Measurements from ENCODE around the gene CFAP299. TPM values are rescaled to one million over a fixed set of nuclear protein-coding genes. Genes with fewer than 3 reads are reported as not detected.

The CFAP299 gene
- total and polyA plus RNA-seq, 2 of the 13 experiments (the other 11 are each of a cell fraction or from before 2014, with no cell fraction given), result not detected

DNA sequence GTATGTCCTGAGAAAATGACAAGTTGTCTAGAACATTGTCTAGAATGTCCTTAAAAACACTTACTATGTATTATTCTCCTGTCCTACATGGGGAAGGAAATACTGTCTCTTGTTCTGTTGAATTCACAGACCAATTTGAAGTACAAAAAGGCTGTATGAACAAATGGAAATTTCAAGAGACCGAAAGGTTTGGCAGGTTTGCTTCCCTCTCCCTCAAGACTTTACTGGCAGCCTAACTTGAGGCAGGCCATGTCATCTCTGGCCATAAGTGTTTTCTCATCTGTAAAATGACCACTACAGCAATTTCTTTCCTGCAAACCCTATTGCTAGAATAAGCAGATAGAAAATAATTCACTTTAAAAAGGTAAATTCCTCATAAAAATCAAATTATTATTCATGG lies 503.8 kb downstream of the CFAP299 start:
- FAIRE-seq, result no peak
- Histone ChIP-seq H3K27me3 (ENCODE audit: control insufficient read depth in 1 of 2, insufficient read depth in 2 of 2, low read length in 2 of 2) (no peaks in the 10 kb centered on the region), H3K27ac (ENCODE audit: extremely low read length, insufficient read depth, low read length) (no peak overlapping the region), H3K9me3 (ENCODE audit: low read length) (no peaks in the 10 kb centered on the region), H4K20me1 (ENCODE audit: insufficient read depth, low read length) (no peaks in the 10 kb centered on the region), H3K4me2 (ENCODE audit: low read depth, low read length) (no peak overlapping the region), H2AFZ (ENCODE audit: low read length) (no peak overlapping the region), H3K9ac (ENCODE audit: insufficient read depth, low read depth, low read length) (no peak overlapping the region), H3K79me2 (ENCODE audit: insufficient read depth, low read length) (no peaks in the 10 kb centered on the region), H3K4me3 (replicated peaks in 1 of 3; ENCODE audit: insufficient read depth in 1 of 3, low read depth in 2 of 3, low read length in 3 of 3) (no peak overlapping the region), H3K4me1 (ENCODE audit: insufficient read depth, low read length) (no peaks in the 10 kb centered on the region), H3K36me3 (replicated peaks in 1 of 2; ENCODE audit: control insufficient read depth in 1 of 2, insufficient read depth in 2 of 2, low read length in 2 of 2) (no peaks in the 10 kb centered on the region)
- BruUV-seq (replicated peaks), result no TSS peak
- ATAC-seq, result no peak
- intact Hi-C loops (cut with micrococcal nuclease; ENCODE audit: unreplicated experiment), result no loop called here
- ChIA-PET CTCF (ENCODE audit: low intra/inter-chr PET ratio, low total read pairs) (no interaction called here), POLR2A (no interaction called here)
- 10% methylated on average over 1 of the region's 1 CpG for WGBS (ENCODE audit: low lambda C conversion rate)
- TF ChIP-seq ZNF883 (CRISPR knock-in tag; IDR thresholded peaks at IDR 0.05; ENCODE audit: not compliant biosample characterization) (no peak), ZNF605 (CRISPR knock-in tag; IDR thresholded peaks at IDR 0.05) (no peak), RBFOX2 (IDR thresholded peaks at IDR 0.05; ENCODE audit: low read depth, low read length) (no peak), HHEX (CRISPR knock-in tag; IDR thresholded peaks at IDR 0.05) (no peak), ZNF432 (CRISPR knock-in tag; IDR thresholded peaks at IDR 0.05; ENCODE audit: borderline replicate concordance) (no peak), MAFG (CRISPR knock-in tag; IDR thresholded peaks at IDR 0.05) (no peak), CREM (IDR thresholded peaks at IDR 0.05) (no peak), CREM (CRISPR knock-in tag; IDR thresholded peaks at IDR 0.05) (no peak), MLLT10 (CRISPR knock-in tag; IDR thresholded peaks at IDR 0.05) (no peak), ZNF33A (CRISPR knock-in tag; IDR thresholded peaks at IDR 0.05; ENCODE audit: borderline replicate concordance) (no peak), KDM5A (IDR thresholded peaks at IDR 0.05; ENCODE audit: borderline replicate concordance, low read length) (no peak), ZNF17 (CRISPR knock-in tag; IDR thresholded peaks at IDR 0.05) (no peak), ZNF317 (CRISPR knock-in tag; IDR thresholded peaks at IDR 0.05) (no peak), ZNF720 (CRISPR knock-in tag; IDR thresholded peaks at IDR 0.05) (no peak), KDM6A (CRISPR knock-in tag; IDR thresholded peaks at IDR 0.05; ENCODE audit: low read depth) (no peak), ZFYVE20 (CRISPR knock-in tag; IDR thresholded peaks at IDR 0.05; ENCODE audit: borderline replicate concordance, low read depth) (no peak)
- TF ChIP-seq, protein P1, sequence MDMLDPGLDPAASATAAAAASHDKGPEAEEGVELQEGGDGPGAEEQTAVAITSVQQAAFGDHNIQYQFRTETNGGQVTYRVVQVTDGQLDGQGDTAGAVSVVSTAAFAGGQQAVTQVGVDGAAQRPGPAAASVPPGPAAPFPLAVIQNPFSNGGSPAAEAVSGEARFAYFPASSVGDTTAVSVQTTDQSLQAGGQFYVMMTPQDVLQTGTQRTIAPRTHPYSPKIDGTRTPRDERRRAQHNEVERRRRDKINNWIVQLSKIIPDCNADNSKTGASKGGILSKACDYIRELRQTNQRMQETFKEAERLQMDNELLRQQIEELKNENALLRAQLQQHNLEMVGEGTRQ (IDR thresholded peaks at IDR 0.05; ENCODE audit: low read depth, low read length), result no peak
- TF ChIP-seq, protein P1 (CRISPR knock-in tag; IDR thresholded peaks at IDR 0.05; ENCODE audit: borderline replicate concordance), result no peak
- TF ChIP-seq, protein P2, sequence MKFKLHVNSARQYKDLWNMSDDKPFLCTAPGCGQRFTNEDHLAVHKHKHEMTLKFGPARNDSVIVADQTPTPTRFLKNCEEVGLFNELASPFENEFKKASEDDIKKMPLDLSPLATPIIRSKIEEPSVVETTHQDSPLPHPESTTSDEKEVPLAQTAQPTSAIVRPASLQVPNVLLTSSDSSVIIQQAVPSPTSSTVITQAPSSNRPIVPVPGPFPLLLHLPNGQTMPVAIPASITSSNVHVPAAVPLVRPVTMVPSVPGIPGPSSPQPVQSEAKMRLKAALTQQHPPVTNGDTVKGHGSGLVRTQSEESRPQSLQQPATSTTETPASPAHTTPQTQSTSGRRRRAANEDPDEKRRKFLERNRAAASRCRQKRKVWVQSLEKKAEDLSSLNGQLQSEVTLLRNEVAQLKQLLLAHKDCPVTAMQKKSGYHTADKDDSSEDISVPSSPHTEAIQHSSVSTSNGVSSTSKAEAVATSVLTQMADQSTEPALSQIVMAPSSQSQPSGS (CRISPR knock-in tag; IDR thresholded peaks at IDR 0.05), result no peak
- TF ChIP-seq, protein P3, sequence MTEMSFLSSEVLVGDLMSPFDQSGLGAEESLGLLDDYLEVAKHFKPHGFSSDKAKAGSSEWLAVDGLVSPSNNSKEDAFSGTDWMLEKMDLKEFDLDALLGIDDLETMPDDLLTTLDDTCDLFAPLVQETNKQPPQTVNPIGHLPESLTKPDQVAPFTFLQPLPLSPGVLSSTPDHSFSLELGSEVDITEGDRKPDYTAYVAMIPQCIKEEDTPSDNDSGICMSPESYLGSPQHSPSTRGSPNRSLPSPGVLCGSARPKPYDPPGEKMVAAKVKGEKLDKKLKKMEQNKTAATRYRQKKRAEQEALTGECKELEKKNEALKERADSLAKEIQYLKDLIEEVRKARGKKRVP (CRISPR knock-in tag; IDR thresholded peaks at IDR 0.05), result no peak
- TF ChIP-seq, protein P4, sequence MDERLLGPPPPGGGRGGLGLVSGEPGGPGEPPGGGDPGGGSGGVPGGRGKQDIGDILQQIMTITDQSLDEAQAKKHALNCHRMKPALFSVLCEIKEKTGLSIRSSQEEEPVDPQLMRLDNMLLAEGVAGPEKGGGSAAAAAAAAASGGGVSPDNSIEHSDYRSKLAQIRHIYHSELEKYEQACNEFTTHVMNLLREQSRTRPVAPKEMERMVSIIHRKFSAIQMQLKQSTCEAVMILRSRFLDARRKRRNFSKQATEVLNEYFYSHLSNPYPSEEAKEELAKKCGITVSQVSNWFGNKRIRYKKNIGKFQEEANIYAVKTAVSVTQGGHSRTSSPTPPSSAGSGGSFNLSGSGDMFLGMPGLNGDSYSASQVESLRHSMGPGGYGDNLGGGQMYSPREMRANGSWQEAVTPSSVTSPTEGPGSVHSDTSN (CRISPR knock-in tag; IDR thresholded peaks at IDR 0.05), result no peak
- TF ChIP-seq, protein P5, sequence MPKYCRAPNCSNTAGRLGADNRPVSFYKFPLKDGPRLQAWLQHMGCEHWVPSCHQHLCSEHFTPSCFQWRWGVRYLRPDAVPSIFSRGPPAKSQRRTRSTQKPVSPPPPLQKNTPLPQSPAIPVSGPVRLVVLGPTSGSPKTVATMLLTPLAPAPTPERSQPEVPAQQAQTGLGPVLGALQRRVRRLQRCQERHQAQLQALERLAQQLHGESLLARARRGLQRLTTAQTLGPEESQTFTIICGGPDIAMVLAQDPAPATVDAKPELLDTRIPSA (CRISPR knock-in tag; IDR thresholded peaks at IDR 0.05; ENCODE audit: borderline replicate concordance), result no peak
- DNase-seq (ENCODE audit: low spot score), result no peak
- in situ Hi-C loops (cut with HindIII; ENCODE audit: extremely low pct_ligation_motif_present, low pct_unique_long_range_greater_than_20kb), result no loop called here

All from HepG2 (cell line).